Activated CD4-positive, alpha-beta memory T cell treated with anti-CD3 and anti-CD28 coated beads, Interleukin-2, amount 10 ng/mL, durations not matched to agents 7 days and 5 days (primary cell): ENCODE data around the gene GABBR2. TPM values are rescaled to one million over a fixed set of nuclear protein-coding genes. Genes with fewer than 3 reads are reported as not detected.
"Not testable (repeated sequence)": the region's sequence is repeated elsewhere in the genome, so short reads cannot be mapped to it uniquely, and the experiment has no call there.

Experiments
- CTCF ChIA-PET: fragments of 350-600 bp; sonication (Branson Sonifier 250); formaldehyde crosslinking; loops from one replicate; lab custom pipeline; 2021; ENCODE audit warnings: antibody characterized with exemption, inconsistent platforms; lab: Charles Lee
- POLR2A ChIA-PET: fragments of 350-600 bp; sonication (Branson Sonifier 250); formaldehyde crosslinking; loops from one replicate; lab custom pipeline; 2021; ENCODE audit warnings: antibody characterized with exemption; lab: Charles Lee
- DNase-seq: peaks from one replicate; pipeline ENCODE4 v3.0.0-alpha.2; 2020
- H3K27ac Mint-ChIP-seq: one replicate; pipeline ENCODE4 v1.8.0; 2021; ENCODE audit warnings: mild to moderate bottlenecking, mixed read lengths
- H3K27me3 Mint-ChIP-seq: one replicate; pipeline ENCODE4 v1.8.0; 2021; ENCODE audit warnings: mixed read lengths
- H3K36me3 Mint-ChIP-seq: one replicate; pipeline ENCODE4 v1.8.0; 2021; ENCODE audit warnings: low read depth, mixed read lengths
- H3K4me1 Mint-ChIP-seq: one replicate; pipeline ENCODE4 v1.8.0; 2021; ENCODE audit warnings: mixed read lengths
- H3K4me3 Mint-ChIP-seq: one replicate; pipeline ENCODE4 v1.8.0; 2021; ENCODE audit warnings: mild to moderate bottlenecking, mixed read lengths
- H3K9me3 Mint-ChIP-seq: one replicate; pipeline ENCODE4 v1.8.0; 2021; ENCODE audit warnings: mixed read lengths
- total RNA-seq, 2 experiments: library from RNA; stranded (reverse); gene quantifications; one replicate each; pipeline ENCODE4 v1.2.3, GENCODE V29; 2021

The GABBR2 gene
- total RNA-seq, 2 experiments from 2014 or later, result not detected

- ChIA-PET CTCF (no interaction called here), POLR2A (no interaction called here)
- peaks cover 5% of the 10 kb centered on the region for H3K27me3 Mint-ChIP-seq
- no peak overlapping the region for H3K4me3 Mint-ChIP-seq
- DNase-seq, result no peak
- no peak overlapping the region for H3K27ac Mint-ChIP-seq
- no peaks in the 10 kb centered on the region for H3K9me3 Mint-ChIP-seq
- no peaks in the 10 kb centered on the region for H3K36me3 Mint-ChIP-seq
- H3K4me1 Mint-ChIP-seq, result peaks cover 4% of the 10 kb centered on the region
Observed at GRCh38 chr9:98690686-98691085, 18.0 kb downstream of the GABBR2 start.

- Mint-ChIP-seq H3K27ac (no peak overlapping the region), H3K4me1 (peaks cover 4% of the 10 kb centered on the region), H3K27me3 (peaks cover 5% of the 10 kb centered on the region), H3K9me3 (no peaks in the 10 kb centered on the region), H3K4me3 (no peak overlapping the region), H3K36me3 (no peaks in the 10 kb centered on the region)
- ChIA-PET POLR2A (no interaction called here), CTCF (no interaction called here)
- no peak for DNase-seq
Observed at GRCh38 chr9:98688710-98689495, 19.8 kb downstream of the GABBR2 start.

DNA sequence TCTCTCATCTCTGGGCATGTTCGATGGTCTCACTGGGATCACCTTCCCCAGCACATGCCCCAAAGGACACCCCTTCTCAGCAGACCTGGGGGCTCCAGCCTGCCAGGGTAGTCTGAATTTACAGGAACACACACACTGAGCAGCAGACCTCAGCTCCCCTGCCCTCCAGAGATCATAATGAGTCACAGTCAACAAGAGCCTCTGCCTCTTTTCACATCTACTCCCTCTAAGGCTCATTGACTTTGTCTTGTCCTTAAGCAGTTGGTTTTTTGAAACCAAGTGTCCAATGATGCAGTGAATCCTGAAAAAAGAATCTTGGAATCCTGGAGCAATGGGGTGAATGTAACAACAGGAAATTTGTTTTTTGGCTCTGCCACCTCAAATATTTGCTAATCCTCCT is 20.8 kb downstream of the GABBR2 start:
- Mint-ChIP-seq H3K36me3 (no peaks in the 10 kb centered on the region), H3K9me3 (no peaks in the 10 kb centered on the region), H3K27me3 (peaks cover 5% of the 10 kb centered on the region), H3K4me3 (no peak overlapping the region), H3K4me1 (peaks cover 4% of the 10 kb centered on the region), H3K27ac (no peak overlapping the region)
- CTCF ChIA-PET, result no interaction called here
- POLR2A ChIA-PET, result no interaction called here
- no peak for DNase-seq

- no peak for DNase-seq
- ChIA-PET CTCF (no interaction called here), POLR2A (no interaction called here)
- no peak overlapping the region for H3K4me3 Mint-ChIP-seq
- H3K4me1 Mint-ChIP-seq, result peaks cover 4% of the 10 kb centered on the region
- H3K36me3 Mint-ChIP-seq, result no peaks in the 10 kb centered on the region
- H3K27me3 Mint-ChIP-seq, result peaks cover 5% of the 10 kb centered on the region
- H3K9me3 Mint-ChIP-seq, result no peaks in the 10 kb centered on the region
- H3K27ac Mint-ChIP-seq, result no peak overlapping the region
Observed at GRCh38 chr9:98686961-98687855, 21.5 kb downstream of the GABBR2 start.

DNA sequence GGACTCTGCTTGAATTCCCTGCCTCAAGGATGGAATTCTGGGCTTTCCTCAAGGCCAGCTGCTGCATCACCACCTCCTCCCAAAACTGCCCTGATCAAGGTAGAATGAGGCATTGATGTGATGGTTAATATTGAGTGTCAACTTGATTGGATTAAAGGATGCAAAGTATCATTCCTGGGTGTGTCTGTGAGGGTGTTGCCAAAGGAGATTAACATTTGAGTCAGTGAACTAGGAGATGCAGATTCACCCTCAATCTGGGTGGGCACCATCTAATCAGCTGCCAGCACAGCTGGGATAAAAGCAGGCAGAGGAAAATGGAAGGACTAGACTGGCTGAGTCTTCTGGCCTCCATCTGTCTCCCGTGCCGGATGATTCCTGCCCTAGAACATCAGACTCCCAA is 23.9 kb downstream of the GABBR2 start:
- H3K36me3 Mint-ChIP-seq, DNase-seq, CTCF ChIA-PET, H3K27ac Mint-ChIP-seq, H3K9me3 Mint-ChIP-seq, H3K27me3 Mint-ChIP-seq, H3K4me3 Mint-ChIP-seq, POLR2A ChIA-PET, H3K4me1 Mint-ChIP-seq: not testable (repeated sequence)

- DNase-seq, result no peak
- Mint-ChIP-seq H3K4me3 (no peak overlapping the region), H3K9me3 (no peaks in the 10 kb centered on the region), H3K27me3 (peaks cover 20% of the 10 kb centered on the region), H3K36me3 (no peaks in the 10 kb centered on the region), H3K4me1 (no peaks in the 10 kb centered on the region), H3K27ac (no peak overlapping the region)
- POLR2A ChIA-PET, result no interaction called here
- CTCF ChIA-PET, result interaction anchor here (0.7 kb wide), 1 partner anchor 142 kb away, joined by 4 read pairs; no protein-coding TSS in a partner anchor
Observed at GRCh38 chr9:98678244-98678842, 30.4 kb downstream of the GABBR2 start.

- no peaks in the 10 kb centered on the region for H3K4me1 Mint-ChIP-seq
- no peaks in the 10 kb centered on the region for H3K36me3 Mint-ChIP-seq
- POLR2A ChIA-PET, result no interaction called here
- CTCF ChIA-PET, result no interaction called here
- DNase-seq, result no peak
- H3K27me3 Mint-ChIP-seq, result peaks cover 32% of the 10 kb centered on the region
- no peak overlapping the region for H3K4me3 Mint-ChIP-seq
- no peak overlapping the region for H3K27ac Mint-ChIP-seq
- no peaks in the 10 kb centered on the region for H3K9me3 Mint-ChIP-seq
Observed at GRCh38 chr9:98673681-98674080, 35.1 kb downstream of the GABBR2 start.

- Mint-ChIP-seq H3K36me3 (no peaks in the 10 kb centered on the region), H3K4me3 (no peak overlapping the region), H3K4me1 (no peaks in the 10 kb centered on the region), H3K9me3 (no peaks in the 10 kb centered on the region), H3K27ac (no peak overlapping the region), H3K27me3 (peaks cover 17% of the 10 kb centered on the region)
- ChIA-PET CTCF (no interaction called here), POLR2A (no interaction called here)
- no peak for DNase-seq
Observed at GRCh38 chr9:98667005-98667640, 41.6 kb downstream of the GABBR2 start.

DNA sequence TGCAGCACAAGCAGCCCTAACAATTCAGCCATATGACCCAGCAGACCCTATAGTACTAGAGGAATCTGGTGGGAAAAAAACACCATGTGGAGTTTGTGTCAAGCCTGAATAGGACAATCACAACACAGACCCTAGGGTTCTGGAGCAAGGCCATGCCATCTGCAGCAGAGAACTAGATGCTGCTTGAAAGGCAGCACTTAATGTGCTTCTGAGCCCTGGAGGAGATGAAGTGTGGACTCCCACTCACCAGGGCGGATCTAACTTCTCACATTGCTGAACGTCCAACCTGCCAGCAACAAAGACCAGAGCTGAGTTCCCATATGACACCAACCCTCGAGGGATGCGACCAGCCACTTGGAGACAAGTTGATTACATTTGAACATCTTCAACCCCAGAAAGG is 43.2 kb downstream of the GABBR2 start:
- Mint-ChIP-seq H3K27ac (no peak overlapping the region), H3K27me3 (peaks cover 12% of the 10 kb centered on the region), H3K4me1 (no peaks in the 10 kb centered on the region), H3K4me3 (no peak overlapping the region), H3K36me3 (no peaks in the 10 kb centered on the region), H3K9me3 (no peaks in the 10 kb centered on the region)
- no peak for DNase-seq
- ChIA-PET CTCF (no interaction called here), POLR2A (no interaction called here)

DNA sequence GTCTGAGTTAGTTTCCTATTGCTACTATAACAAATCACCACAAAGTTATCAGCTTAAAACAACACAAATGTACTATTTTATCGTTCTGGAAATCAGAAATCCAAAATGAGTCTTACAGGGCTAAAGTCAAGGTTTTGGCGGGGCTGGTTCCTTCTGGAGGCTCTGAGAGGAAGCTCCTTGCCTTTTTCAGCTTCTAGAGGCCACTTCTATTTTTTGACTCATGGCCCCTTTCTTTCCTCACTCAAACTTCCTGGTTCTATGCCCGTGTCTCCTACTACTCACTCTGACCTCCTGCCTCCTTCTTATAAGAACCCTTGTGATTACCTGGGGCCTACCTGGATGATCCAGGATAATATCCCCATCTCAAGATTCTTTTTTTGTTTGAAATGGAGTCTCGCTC is 48.2 kb downstream of the GABBR2 start:
- no peak overlapping the region for H3K27ac Mint-ChIP-seq
- H3K36me3 Mint-ChIP-seq, result no peaks in the 10 kb centered on the region
- H3K9me3 Mint-ChIP-seq, result no peaks in the 10 kb centered on the region
- H3K4me3 Mint-ChIP-seq, result no peak overlapping the region
- ChIA-PET CTCF (no interaction called here), POLR2A (no interaction called here)
- peaks cover 10% of the 10 kb centered on the region for H3K27me3 Mint-ChIP-seq
- H3K4me1 Mint-ChIP-seq, result no peaks in the 10 kb centered on the region
- DNase-seq, result no peak

GRCh38 chr9:98658951-98659351 is 49.8 kb downstream of the GABBR2 start:
- Mint-ChIP-seq H3K27ac (no peak overlapping the region), H3K9me3 (no peaks in the 10 kb centered on the region), H3K36me3 (no peaks in the 10 kb centered on the region), H3K4me1 (no peaks in the 10 kb centered on the region), H3K27me3 (peaks cover 10% of the 10 kb centered on the region), H3K4me3 (no peak overlapping the region)
- DNase-seq, result no peak
- ChIA-PET CTCF (no interaction called here), POLR2A (no interaction called here)

GRCh38 chr9:98657897-98658296 is 50.8 kb downstream of the GABBR2 start:
- no peaks in the 10 kb centered on the region for H3K36me3 Mint-ChIP-seq

GRCh38 chr9:98656511-98656910 is 52.2 kb downstream of the GABBR2 start:
- no peaks in the 10 kb centered on the region for H3K36me3 Mint-ChIP-seq
- ChIA-PET POLR2A (no interaction called here), CTCF (no interaction called here)
- no peaks in the 10 kb centered on the region for H3K4me1 Mint-ChIP-seq
- peaks cover 5% of the 10 kb centered on the region for H3K27me3 Mint-ChIP-seq
- H3K9me3 Mint-ChIP-seq, result no peaks in the 10 kb centered on the region
- H3K4me3 Mint-ChIP-seq, result no peak overlapping the region
- no peak for DNase-seq
- H3K27ac Mint-ChIP-seq, result no peak overlapping the region

More at GRCh38 chr9:98657897-98658296, 50.8 kb downstream of the GABBR2 start:
- ChIA-PET POLR2A (no interaction called here), CTCF (no interaction called here)
- H3K9me3 Mint-ChIP-seq, result no peaks in the 10 kb centered on the region
- no peaks in the 10 kb centered on the region for H3K4me1 Mint-ChIP-seq
- no peak for DNase-seq
- no peak overlapping the region for H3K4me3 Mint-ChIP-seq
- H3K27me3 Mint-ChIP-seq, result peaks cover 10% of the 10 kb centered on the region
- no peak overlapping the region for H3K27ac Mint-ChIP-seq
